Occipital lobe (tissue), 2 donors: ENCODE data around the gene MRPL4. TPM values are rescaled to one million over a fixed set of nuclear protein-coding genes. Genes with fewer than 3 reads are reported as not detected.
"Not testable (repeated sequence)": the region's sequence is repeated elsewhere in the genome, so short reads cannot be mapped to it uniquely, and the experiment has no call there.

Source experiments
- DNase-seq: peaks from one replicate; lab custom pipeline; 2025; lab: John Stamatoyannopoulos, UW
- total RNA-seq: library from RNA; depleted of rRNA; stranded (reverse); fragments of >200 nt; gene quantifications from one replicate; pipeline ENCODE4 v1.2.3, GENCODE V29; 2014

Gene MRPL4
- total RNA-seq, 1 donor from 2014 or later: 8.9 TPM

GRCh38 chr19:10260141-10260584 lies 8.1 kb downstream of the MRPL4 start:
- DNase-seq: peak; percentile 20

GRCh38 chr19:10262771-10263170 lies 10.8 kb downstream of the MRPL4 start:
- no peak for DNase-seq

DNA sequence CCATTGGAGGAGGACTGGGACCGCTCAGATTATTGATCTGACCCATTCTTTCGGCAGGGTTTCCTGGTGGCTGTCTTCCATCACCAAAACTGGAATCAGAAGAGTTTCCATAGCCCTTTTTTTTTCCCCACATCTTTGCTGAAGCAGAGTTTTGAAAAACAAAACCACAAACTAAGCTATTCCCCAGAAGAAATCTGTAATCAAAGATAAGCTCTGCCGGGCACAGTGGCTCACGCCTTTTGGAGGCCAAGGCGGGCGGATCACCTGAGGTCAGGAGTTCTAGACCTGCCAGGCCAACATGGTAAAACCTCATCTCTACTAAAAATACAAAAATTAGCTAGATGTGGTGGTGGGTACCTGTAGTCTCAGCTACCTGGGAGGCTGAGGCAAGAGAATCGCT lies 14.7 kb downstream of the MRPL4 start:
- no peak for DNase-seq

DNA sequence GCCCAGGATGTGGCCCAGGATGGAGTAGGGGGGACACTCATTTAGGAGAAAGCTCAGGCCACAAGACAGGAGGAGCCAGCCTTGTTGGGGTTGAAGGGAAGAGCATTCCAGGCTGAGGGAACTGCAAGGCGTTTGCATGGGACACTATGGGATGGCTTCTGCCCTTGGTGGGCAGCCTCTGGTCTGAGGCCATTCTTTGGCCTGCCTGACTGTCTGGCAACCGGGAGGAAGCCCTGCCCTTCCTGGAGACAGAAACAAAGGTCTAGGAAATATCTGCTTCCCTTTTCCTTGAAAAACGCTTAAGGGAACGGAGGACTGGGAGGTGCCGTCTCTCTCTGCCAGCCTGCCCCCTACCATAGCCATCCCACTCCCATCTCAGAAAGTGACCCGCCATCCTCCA lies 16.1 kb downstream of the MRPL4 start:
- DNase-seq: no peak

GRCh38 chr19:10269333-10270179 lies 17.5 kb downstream of the MRPL4 start:
- DNase-seq: peak; percentile 34

GRCh38 chr19:10270180-10270615 lies 18.2 kb downstream of the MRPL4 start:
- DNase-seq: no peak

- peak; percentile 13 for DNase-seq
These were observed 18.8 kb downstream of the MRPL4 start, which contains the start of gene ICAM1 for GRCh38 chr19:10270616-10271394. ICAM1 (plus strand) TSS chr19:10271120; CDS start chr19:10271160, 40 bp downstream.

- DNase-seq: no peak
These were observed 19.6 kb downstream of the MRPL4 start for GRCh38 chr19:10271543-10272086.

DNA sequence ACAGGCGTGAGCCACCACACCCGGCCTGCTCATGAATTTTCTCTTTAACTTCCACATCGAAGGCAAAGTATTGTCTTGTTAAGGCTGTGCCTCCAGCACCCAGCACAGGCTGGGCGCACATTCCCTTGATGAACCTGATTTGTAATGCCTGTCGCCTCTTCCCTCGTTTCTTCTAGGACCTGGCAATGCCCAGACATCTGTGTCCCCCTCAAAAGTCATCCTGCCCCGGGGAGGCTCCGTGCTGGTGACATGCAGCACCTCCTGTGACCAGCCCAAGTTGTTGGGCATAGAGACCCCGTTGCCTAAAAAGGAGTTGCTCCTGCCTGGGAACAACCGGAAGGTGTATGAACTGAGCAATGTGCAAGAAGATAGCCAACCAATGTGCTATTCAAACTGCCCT lies 22.6 kb downstream of the MRPL4 start:
- DNase-seq: no peak

DNA sequence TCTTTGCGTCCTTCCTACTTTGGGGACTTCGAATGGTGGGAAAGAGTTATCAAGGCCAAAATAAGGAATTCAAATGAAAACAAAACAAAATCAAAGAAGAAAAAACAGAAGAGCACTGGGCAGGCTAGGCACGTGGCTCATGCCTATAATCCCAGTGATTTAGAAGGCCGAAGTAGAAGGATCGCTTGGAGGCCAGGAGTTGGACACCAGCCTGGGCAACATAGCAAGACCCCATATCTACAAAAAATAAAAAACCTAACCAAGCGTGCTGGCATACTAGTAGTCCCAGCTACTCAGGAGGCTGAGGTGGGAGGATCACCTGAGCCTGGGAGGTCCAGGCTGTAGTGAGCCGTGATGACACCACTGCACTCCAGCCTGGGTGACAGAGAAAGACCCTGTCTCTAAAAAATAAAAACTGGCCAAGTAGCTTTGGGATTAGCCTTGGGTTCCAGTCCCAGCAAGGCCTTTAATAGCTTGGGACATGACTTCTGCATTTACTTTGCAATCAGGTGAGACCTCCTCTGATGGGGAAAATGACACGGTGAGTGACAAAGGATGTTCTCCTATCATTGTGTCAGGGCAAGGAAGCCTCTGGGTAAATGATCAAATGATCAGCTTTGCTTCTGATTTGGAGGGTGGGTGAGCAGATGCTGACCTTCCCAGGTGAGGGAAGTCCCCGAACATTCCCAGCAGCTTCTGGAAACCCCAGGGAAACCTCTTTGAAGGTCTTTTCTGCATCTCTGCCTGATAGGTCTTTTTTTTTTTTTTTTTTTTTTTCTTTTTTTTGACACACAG lies 26.0 kb downstream of the MRPL4 start:
- DNase-seq: no peak

DNA sequence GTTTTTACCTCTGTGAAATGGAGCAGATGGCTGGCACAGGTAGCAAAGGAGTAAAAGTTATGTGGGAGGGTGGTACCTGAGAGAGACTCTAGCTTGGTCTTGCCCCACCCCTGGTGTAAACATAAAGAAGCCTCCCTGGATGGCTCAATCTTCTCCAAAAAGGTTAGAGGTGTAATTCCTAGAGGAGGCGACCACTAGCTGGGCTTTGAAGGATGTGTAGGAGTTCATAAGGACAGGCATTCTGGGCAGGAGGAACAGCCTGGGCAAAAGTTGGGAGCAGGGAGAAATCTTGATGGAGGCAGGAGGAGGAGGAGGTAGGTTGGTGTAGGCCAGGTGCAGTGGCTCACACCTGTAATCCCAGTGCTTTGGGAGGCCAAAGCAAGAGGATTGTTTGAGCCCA lies 26.9 kb downstream of the MRPL4 start:
- DNase-seq: no peak

DNA sequence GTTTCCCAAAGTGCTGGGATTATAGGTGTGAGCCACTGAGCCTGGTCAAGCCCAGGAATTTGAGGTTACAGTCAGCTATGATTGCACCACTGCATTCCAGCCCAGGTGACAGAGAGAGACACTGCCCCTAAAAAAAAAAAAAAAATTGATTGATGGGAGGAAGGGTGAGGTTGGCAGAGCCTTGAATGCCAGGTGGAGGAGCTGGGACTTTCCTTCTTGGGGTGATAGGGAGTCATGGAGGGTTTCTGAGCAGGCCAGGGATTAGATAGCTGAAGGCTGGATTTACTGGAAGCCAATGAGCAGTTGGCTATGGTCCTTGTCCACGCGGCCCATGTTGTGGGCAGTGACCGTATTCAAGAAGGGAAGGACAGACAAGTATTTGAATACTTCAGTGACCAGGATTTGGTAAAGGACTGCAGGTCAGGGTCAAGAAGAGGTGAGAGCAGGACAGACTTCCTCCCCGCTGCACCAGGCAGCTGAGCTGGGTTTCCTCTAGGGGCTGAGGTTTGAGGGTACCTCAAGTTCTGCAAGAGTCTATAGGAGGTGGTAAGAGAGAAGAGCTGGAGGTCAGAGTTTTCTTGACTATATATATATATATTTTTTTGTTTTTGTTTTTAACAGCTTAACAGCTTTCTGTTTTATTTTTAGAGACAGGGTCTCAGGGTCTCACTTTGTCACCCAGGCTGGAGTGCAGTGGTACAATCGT lies 27.9 kb downstream of the MRPL4 start:
- DNase-seq: no peak

- DNase-seq: not testable (repeated sequence)
These were observed 30.0 kb downstream of the MRPL4 start for GRCh38 chr19:10282043-10282442.

DNA sequence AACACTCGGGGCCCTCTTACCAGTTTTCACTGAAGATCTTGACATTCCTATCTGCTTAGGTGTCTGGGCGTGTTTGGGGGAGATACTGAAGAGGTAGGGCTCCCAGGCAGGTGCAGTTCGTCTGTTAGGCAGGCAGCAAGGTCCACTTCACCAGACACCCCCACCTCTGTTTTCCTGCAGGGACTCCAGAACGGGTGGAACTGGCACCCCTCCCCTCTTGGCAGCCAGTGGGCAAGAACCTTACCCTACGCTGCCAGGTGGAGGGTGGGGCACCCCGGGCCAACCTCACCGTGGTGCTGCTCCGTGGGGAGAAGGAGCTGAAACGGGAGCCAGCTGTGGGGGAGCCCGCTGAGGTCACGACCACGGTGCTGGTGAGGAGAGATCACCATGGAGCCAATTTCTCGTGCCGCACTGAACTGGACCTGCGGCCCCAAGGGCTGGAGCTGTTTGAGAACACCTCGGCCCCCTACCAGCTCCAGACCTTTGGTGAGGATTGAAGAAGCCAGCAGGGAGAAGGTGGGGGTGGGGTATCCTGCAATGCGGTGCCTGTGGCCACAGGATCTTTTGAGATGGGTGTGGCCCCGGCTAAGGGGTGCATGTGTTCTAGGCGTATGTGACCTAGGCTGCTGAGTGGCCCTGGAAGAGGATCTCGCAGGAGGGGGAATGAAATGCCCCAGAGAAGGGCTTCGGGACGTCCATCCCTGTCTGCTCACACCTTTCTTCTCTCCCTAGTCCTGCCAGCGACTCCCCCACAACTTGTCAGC lies 31.5 kb downstream of the MRPL4 start:
- no peak for DNase-seq

DNA sequence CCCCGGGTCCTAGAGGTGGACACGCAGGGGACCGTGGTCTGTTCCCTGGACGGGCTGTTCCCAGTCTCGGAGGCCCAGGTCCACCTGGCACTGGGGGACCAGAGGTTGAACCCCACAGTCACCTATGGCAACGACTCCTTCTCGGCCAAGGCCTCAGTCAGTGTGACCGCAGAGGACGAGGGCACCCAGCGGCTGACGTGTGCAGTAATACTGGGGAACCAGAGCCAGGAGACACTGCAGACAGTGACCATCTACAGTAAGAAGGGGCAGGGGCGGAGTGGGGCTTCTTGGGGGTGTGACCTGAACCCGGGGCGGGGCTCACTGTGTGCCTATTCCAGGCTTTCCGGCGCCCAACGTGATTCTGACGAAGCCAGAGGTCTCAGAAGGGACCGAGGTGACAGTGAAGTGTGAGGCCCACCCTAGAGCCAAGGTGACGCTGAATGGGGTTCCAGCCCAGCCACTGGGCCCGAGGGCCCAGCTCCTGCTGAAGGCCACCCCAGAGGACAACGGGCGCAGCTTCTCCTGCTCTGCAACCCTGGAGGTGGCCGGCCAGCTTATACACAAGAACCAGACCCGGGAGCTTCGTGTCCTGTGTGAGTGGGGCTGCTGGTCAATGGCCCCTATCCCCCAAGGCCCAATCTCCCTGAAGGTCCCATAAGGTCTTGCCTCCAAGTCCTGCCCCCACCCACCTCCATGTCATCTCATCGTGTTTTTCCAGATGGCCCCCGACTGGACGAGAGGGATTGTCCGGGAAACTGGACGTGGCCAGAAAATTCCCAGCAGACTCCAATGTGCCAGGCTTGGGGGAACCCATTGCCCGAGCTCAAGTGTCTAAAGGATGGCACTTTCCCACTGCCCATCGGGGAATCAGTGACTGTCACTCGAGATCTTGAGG lies 32.3 kb downstream of the MRPL4 start:
- DNase-seq: no peak

DNA sequence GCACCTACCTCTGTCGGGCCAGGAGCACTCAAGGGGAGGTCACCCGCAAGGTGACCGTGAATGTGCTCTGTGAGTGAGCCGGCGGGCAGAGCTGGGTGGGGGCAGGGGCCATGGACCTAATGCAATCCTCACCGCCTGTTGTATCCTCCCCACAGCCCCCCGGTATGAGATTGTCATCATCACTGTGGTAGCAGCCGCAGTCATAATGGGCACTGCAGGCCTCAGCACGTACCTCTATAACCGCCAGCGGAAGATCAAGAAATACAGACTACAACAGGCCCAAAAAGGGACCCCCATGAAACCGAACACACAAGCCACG lies 32.9 kb downstream of the MRPL4 start:
- no peak for DNase-seq

- DNase-seq: no peak
These were observed 33.4 kb downstream of the MRPL4 start for GRCh38 chr19:10285393-10285792.

- no peak for DNase-seq
These were observed 35.1 kb downstream of the MRPL4 start, which contains the start of gene ICAM4 for GRCh38 chr19:10286803-10287737. ICAM4 (plus strand) TSS chr19:10286955; CDS start chr19:10287013, 58 bp downstream.
